T-helper 17 cell (primary cell): ENCODE measurements around the gene ITIH3. TPM values are rescaled to one million over a fixed set of nuclear protein-coding genes. Genes with fewer than 3 reads are reported as not detected.

Source experiments
- ATAC-seq: fragments of 150-1000 bp; cut with Tn5 transposase; 2 replicates; pipeline ENCODE4 v1.10.0; 2021; ENCODE audit warnings: mild to moderate bottlenecking, moderate library complexity
- DNase-seq, 3 donors: peaks; one replicate each; pipeline versions ENCODE4 v3.0.0 to v3.0.0-alpha.2; 2020 to 2021
- H3K9me3 ChIP-seq: one replicate; pipeline ENCODE4 v1.7.0; 2013; ENCODE audit warnings: low read length, mild to moderate bottlenecking; ENCODE audit not compliant: control insufficient read depth, poor library complexity, severe bottlenecking
- H3K27ac Mint-ChIP-seq: one replicate; pipeline ENCODE4 v1.8.0; 2022; ENCODE audit warnings: mild to moderate bottlenecking, moderate library complexity, mixed read lengths
- H3K27me3 Mint-ChIP-seq: one replicate; pipeline ENCODE4 v1.8.0; 2022; ENCODE audit warnings: mixed read lengths
- H3K36me3 Mint-ChIP-seq: one replicate; pipeline ENCODE4 v1.8.0; 2022; ENCODE audit warnings: low read depth, mixed read lengths
- H3K4me1 Mint-ChIP-seq: one replicate; pipeline ENCODE4 v1.8.0; 2022; ENCODE audit warnings: mild to moderate bottlenecking, mixed read lengths
- H3K4me3 Mint-ChIP-seq: one replicate; pipeline ENCODE4 v1.8.0; 2022; ENCODE audit warnings: mild to moderate bottlenecking, moderate library complexity, mixed read lengths
- total RNA-seq, 4 donors: library from RNA in 2 of 4; stranded (reverse) in 2 of 4; gene quantifications; one replicate each; pipeline ENCODE4 v1.2.3 and lab custom pipeline; 2022 to 2026

The ITIH3 gene
- total RNA-seq, 2 donors from 2014 or later: not detected

DNA sequence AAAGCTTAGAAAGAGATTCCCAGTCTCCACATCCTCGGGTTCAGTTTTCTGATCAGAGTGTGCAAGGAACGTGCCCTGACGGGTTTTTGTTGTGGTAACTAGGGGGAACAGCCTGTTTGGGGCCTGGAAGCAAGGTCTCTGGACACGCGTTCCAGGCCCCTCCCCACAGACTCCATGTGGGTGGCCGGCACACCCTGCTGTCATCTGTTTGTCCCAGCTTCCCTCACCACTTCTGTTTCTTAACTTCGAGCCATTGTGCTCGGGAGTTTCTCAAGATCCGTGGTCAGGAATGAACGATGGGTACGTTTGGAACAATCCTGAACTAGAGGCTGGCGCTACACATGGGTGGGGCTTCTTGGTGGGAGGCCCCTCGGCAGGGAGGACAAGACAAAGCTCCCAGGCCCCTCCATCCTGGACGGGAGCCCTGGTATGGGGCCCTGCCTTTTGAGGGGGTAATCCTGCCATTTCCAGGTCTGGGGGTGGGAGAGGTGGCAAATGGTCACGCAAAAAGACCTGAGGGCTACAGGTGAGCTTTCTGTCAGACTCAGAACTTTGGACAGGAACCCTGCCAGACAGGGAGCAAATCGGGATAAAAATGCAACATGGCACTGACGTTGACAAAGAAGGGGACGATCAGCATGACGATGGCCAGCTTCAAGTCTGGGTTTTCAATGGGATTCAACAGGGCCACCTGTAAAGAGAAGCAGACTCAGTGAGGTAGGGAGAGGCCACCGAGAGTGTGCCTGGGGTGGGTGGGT lies 48.7 kb downstream of the ITIH3 start:
- Mint-ChIP-seq H3K4me1 (peaks cover 14% of the 10 kb centered on the region), H3K4me3 (no peak overlapping the region), H3K27me3 (no peaks in the 10 kb centered on the region), H3K36me3 (peaks cover 7% of the 10 kb centered on the region), H3K27ac (no peak overlapping the region)
- no peak for ATAC-seq
- DNase-seq: no peak
- no peaks in the 10 kb centered on the region for H3K9me3 ChIP-seq

DNA sequence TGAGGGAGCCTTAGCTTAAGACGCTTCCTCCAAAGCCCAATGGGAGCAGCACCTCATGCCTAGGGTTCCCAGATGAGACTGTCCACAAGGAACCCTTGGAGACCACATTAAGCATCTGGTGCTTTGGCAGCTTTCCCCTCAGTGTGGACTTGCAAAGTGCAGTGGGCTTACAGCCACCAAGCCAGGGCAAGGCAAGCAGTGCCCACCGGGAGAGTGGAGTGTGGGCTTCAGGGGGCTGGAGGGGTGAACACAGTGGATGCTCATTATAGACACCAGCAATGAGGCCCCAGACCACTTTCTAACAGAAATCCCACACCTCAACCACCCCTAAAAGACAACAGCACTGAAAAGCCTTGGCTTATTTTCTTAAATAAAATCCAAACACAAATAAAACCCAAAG lies 49.3 kb downstream of the ITIH3 start:
- ATAC-seq (no peak), DNase-seq (no peak)
- H3K27ac Mint-ChIP-seq: no peak overlapping the region
- peaks cover 7% of the 10 kb centered on the region for H3K36me3 Mint-ChIP-seq
- H3K9me3 ChIP-seq: no peaks in the 10 kb centered on the region
- peaks cover 9% of the 10 kb centered on the region for H3K4me1 Mint-ChIP-seq
- H3K4me3 Mint-ChIP-seq: no peak overlapping the region
- H3K27me3 Mint-ChIP-seq: no peaks in the 10 kb centered on the region

DNA sequence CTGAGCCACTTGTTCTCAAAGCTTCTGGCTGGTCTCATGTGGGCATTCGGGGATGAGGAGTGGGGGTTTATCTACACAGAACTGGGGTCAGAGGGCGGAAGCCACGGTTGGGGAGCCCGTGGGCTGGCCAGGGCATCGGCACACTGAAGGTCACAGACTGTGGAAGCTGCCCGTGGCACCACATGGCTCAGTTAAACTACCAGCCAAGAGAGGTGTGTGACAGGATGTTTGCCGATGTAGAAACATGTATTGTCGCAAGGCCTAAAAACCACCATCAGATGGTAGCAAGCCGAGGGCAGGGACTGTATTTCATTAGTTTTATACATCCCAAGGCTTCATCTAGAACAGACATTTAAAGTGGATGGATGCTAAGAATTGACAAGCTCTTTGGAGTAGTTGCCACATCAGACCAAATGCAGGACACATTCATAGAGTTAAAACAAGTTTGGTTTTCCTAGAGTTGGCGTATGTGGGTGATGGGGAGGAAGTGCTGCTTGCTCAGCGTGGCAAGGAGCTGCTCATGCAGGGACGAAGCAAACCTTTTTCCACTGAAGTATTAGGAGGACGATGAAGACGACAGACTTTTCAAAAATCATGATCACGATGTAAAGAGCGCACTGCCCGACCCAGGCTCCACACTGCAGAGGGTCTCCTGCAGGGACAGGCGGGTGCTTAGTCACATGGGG lies 49.8 kb downstream of the ITIH3 start:
- H3K9me3 ChIP-seq: no peaks in the 10 kb centered on the region
- DNase-seq (no peak), ATAC-seq (no peak)
- Mint-ChIP-seq H3K36me3 (peaks cover 7% of the 10 kb centered on the region), H3K4me3 (no peak overlapping the region), H3K27me3 (no peaks in the 10 kb centered on the region), H3K27ac (no peak overlapping the region), H3K4me1 (peaks cover 8% of the 10 kb centered on the region)

DNA sequence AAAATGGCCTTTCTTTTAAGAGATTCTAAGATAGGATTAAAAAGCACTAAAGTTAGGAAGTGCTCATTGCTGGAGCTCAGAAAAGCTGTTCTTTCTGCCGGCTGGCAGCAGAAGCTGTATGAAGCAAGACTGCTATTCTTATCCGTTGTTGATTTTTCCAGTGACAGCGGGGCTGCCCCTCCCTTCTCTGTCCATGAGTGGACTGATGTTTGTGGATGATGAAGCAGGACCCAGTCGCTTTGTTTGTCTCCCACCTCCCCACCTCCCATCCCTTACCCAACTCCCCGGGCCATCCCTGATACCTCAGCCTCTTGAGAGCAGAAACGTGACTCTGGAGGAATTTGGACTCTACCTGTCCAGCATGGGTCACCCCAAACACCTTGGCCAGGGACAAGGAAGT lies 50.6 kb downstream of the ITIH3 start:
- ATAC-seq (no peak), DNase-seq (no peak)
- H3K27me3 Mint-ChIP-seq: no peaks in the 10 kb centered on the region
- H3K36me3 Mint-ChIP-seq: peaks cover 5% of the 10 kb centered on the region
- peaks cover 3% of the 10 kb centered on the region for H3K4me1 Mint-ChIP-seq
- no peak overlapping the region for H3K4me3 Mint-ChIP-seq
- no peak overlapping the region for H3K27ac Mint-ChIP-seq
- H3K9me3 ChIP-seq: no peaks in the 10 kb centered on the region

DNA sequence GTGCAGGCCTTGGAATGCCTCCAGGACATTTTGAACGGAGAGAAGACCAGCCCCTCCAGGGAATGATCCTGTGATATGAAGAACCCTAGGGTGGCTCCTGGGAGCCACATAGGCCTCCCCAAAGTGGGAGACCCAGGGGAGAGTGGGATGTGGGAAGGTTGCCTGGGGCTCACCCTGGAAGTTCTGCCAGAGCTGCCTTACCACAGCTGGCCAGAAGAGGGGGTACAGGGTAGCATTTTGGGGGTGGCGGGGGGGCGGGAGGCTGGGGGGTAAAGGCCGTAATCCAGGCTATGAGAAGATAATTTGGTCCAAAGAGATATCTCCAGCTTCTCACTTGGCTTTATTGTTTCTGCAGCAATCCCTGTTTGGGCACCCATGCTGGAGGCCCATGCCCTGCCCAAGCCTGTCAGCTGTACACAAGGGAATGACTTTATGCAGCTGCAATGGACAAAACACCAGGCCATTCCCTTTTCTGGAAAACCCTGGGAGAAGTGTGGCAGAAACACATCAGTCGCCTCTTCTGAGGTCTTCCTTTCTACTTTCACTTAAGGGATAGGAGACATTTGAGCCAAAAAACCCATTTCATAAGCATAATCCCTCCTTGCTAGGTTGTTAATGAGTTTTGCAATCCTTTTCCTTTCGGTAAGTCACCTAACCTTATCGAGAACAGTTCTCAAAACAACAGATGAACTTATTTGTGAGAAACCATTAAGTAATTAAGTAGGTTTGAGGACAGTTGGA lies 51.3 kb downstream of the ITIH3 start:
- DNase-seq (peak in 1 of 3 donors; percentile 35), ATAC-seq (peak; percentile 36)
- Mint-ChIP-seq H3K36me3 (peaks cover 5% of the 10 kb centered on the region), H3K4me3 (no peak overlapping the region), H3K27me3 (no peaks in the 10 kb centered on the region), H3K27ac (no peak overlapping the region), H3K4me1 (peaks cover 2% of the 10 kb centered on the region)
- no peaks in the 10 kb centered on the region for H3K9me3 ChIP-seq

DNA sequence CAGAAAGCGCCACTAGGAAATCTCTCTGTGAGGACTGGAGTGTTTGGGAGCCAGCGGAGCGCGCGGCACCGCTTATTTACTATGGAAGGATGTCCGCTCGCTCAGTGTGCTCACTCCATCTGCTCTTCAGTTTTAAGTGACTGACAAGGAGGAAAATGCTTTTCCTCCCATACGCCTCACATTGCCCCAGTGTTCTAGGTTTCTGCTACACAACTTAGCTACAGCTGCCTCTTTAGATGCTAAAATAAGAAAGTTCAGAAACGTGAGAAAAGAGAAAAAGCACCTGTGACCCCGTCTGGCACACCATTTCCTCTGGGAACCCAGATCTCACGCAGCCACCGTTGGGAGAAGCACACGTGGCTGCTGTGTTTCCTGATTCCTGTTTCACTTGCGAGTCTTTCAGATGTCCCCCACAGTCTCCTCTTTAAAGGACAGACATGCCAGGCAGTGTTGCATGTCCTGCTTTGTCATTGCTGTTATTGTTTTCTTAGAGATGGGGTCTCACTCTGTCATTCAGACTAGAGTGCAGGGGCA lies 51.9 kb downstream of the ITIH3 start:
- Mint-ChIP-seq H3K27ac (no peak overlapping the region), H3K4me1 (peaks cover 2% of the 10 kb centered on the region)
- ATAC-seq: no peak

DNA sequence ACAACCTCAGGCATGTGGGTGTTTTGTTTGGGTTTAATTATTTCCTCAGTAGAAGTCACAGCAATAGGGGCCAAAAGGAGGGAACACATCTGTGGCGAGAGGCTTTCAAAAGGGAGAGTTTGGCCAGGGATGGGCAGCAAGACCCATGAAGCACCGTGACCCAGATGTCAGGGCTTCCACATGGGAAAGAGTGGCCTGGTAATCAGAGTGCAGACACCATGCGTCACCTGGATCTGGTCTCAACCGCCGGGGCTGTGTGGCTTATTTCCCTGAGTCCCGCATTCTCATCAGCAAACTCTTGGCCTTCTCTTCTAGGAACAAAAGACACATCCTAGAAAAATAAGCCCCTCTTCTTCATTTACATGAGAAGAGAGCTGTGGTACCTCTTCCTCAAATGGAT lies 52.6 kb downstream of the ITIH3 start:
- ATAC-seq (no peak), DNase-seq (no peak)
- no peak overlapping the region for H3K4me3 Mint-ChIP-seq
- peaks cover 2% of the 10 kb centered on the region for H3K4me1 Mint-ChIP-seq
- peak overlapping the region; percentile 27 for H3K27ac Mint-ChIP-seq
- H3K9me3 ChIP-seq: no peaks in the 10 kb centered on the region
- no peaks in the 10 kb centered on the region for H3K27me3 Mint-ChIP-seq
- H3K36me3 Mint-ChIP-seq: no peaks in the 10 kb centered on the region

More for the DNA sequence above, 51.9 kb downstream of the ITIH3 start:
- Mint-ChIP-seq H3K4me3 (no peak overlapping the region), H3K36me3 (peaks cover 4% of the 10 kb centered on the region), H3K27me3 (no peaks in the 10 kb centered on the region)
- no peaks in the 10 kb centered on the region for H3K9me3 ChIP-seq
- no peak for DNase-seq

DNA sequence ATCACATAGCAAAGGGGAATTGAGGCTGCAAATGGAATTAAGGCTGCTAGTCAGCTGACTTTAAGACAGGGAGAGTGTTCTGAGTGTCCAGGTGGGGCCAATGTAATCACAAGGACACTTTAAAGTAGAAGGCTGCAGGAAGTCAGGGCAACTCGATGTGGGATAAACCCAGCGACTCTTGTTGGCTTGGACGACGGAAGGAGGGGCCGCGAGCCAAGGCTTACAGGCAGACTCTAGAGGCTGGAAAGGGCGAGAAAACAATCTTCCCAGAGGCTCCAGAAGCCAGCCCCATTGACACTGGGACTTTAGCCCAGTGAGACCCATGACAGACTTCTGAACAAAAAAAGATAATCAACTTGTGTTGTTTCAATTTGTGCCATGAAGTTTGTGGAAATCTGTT lies 53.1 kb downstream of the ITIH3 start:
- Mint-ChIP-seq H3K27ac (peak overlapping the region; percentile 27), H3K36me3 (no peaks in the 10 kb centered on the region), H3K27me3 (no peaks in the 10 kb centered on the region)

DNA sequence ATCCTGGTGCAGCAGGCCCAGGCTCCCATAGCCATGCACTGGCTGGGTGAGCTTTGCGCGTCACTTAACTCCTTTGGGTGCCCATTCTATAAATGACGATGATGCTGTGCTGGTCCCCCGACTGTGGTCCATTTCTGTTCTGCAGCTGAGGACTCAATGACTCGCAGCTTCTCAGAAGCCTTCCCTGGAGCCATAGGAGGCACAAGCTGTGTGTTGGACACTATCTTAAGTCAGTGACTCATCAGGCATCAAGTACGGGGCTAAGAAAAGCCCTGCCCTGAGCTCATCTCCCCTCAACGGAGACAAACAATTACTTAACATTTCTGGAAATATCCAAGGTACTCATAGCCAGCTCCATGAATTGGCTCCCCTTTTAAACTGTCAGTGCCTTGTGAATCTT lies 54.0 kb downstream of the ITIH3 start:
- no peaks in the 10 kb centered on the region for H3K9me3 ChIP-seq
- H3K36me3 Mint-ChIP-seq: no peaks in the 10 kb centered on the region
- ATAC-seq (no peak), DNase-seq (no peak)
- peaks cover 2% of the 10 kb centered on the region for H3K4me1 Mint-ChIP-seq
- no peaks in the 10 kb centered on the region for H3K27me3 Mint-ChIP-seq
- H3K27ac Mint-ChIP-seq: no peak overlapping the region
- H3K4me3 Mint-ChIP-seq: no peak overlapping the region

More for the DNA sequence above, 53.1 kb downstream of the ITIH3 start:
- no peaks in the 10 kb centered on the region for H3K9me3 ChIP-seq
- H3K4me3 Mint-ChIP-seq: no peak overlapping the region
- H3K4me1 Mint-ChIP-seq: peaks cover 2% of the 10 kb centered on the region
- DNase-seq: no peak
- no peak for ATAC-seq

DNA sequence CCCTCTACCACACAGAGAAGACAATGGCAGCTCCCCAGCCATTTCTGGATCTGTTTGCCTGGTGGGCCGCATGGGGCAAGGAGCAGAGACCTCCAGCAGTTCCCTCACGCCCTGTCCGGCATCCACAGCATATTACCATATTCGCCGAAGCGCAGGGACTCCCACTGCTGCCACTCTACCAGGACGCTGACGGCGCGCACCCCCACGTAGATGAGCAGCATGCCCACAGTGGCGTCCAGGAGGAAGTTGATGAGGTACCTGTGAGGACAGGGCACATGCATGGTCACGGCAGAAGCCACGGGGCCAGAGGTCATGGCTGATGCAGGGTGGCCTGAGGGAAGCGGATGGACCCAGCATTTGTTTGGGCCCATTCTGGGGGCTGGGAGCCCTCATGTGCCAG lies 55.1 kb downstream of the ITIH3 start:
- no peaks in the 10 kb centered on the region for H3K36me3 Mint-ChIP-seq
- H3K9me3 ChIP-seq: no peaks in the 10 kb centered on the region
- no peak overlapping the region for H3K27ac Mint-ChIP-seq
- H3K4me1 Mint-ChIP-seq: peaks cover under 1% of the 10 kb centered on the region
- ATAC-seq: no peak
- no peak for DNase-seq
- no peaks in the 10 kb centered on the region for H3K27me3 Mint-ChIP-seq
- H3K4me3 Mint-ChIP-seq: no peak overlapping the region

DNA sequence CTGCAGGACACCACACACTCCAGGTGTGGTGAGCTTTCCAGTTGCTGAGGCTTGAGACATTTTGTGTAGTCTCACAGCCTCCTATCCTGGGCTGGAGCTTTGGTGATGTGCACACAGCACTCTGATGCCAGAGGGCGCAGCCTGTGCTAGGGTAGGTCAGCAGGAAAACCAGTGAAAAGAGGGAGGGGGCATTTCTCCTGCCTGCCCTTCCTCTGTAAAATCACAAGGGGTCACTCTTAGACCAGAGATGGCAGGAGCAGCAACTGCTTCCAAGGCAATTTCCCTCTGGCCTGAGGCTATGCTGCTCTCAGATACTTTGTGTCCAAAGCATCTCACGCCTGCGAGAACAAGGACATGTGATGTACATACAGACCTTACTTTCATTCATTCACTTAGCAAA lies 56.8 kb downstream of the ITIH3 start:
- ATAC-seq: peak; percentile 50
- Mint-ChIP-seq H3K27me3 (no peaks in the 10 kb centered on the region), H3K36me3 (peaks cover 6% of the 10 kb centered on the region)

DNA sequence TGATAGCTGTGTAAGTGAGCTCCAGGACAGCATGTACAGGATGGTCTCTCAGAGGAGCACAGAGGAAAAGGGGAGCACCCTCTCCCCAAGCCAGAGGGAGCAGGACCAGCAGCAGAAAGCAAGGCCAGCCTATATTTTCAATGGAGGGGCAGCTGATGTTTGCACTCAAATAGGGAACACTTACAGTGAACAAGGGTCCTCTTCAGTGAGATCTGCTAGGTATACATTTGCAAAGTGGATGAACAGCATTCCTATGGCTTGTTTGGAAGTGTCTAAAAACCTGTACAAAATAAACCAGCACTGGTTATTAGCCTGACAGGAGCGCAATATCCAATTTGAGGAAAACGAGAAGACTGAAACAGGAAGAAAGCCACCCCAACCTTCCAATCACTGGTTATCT lies 57.8 kb downstream of the ITIH3 start:
- DNase-seq: no peak
- peaks cover 8% of the 10 kb centered on the region for H3K4me1 Mint-ChIP-seq
- peaks cover 6% of the 10 kb centered on the region for H3K36me3 Mint-ChIP-seq
- no peak overlapping the region for H3K4me3 Mint-ChIP-seq
- H3K9me3 ChIP-seq: no peaks in the 10 kb centered on the region
- H3K27ac Mint-ChIP-seq: no peak overlapping the region
- H3K27me3 Mint-ChIP-seq: no peaks in the 10 kb centered on the region
- ATAC-seq: no peak

More for the DNA sequence above, 56.8 kb downstream of the ITIH3 start:
- no peaks in the 10 kb centered on the region for H3K9me3 ChIP-seq
- Mint-ChIP-seq H3K27ac (no peak overlapping the region), H3K4me1 (peaks cover 6% of the 10 kb centered on the region), H3K4me3 (no peak overlapping the region)
- no peak for DNase-seq

DNA sequence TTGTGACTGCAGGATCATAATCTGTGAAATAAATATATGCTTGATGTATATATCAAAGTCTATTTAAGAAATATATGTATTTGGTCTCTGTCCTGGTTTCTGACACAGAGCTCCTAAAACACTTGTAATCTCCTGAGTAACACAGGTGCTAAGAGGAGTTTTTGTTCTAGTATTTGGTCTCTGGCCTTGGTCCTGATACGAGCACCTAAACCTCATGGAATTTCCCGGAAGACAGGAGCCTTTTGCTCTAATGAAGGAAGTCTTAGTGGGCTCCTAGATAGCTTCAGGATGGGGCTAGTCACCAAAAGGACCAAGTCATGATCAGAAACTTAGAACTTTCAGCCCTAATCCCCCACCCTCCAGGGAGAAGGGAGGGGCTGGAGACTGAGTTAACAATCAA lies 59.4 kb downstream of the ITIH3 start:
- DNase-seq (no peak), ATAC-seq (no peak)
- Mint-ChIP-seq H3K36me3 (peaks cover 6% of the 10 kb centered on the region), H3K27me3 (no peaks in the 10 kb centered on the region), H3K27ac (peak overlapping the region; percentile 21), H3K4me3 (no peak overlapping the region), H3K4me1 (peaks cover 12% of the 10 kb centered on the region)
- no peaks in the 10 kb centered on the region for H3K9me3 ChIP-seq
